Hepatic stellate cell (primary cell): ENCODE measurements around the gene ACBD5.
A peak's percentile ranks its signal among the peaks of the same experiment; 100 is the strongest.
"Not testable (repeated sequence)": the region's sequence is repeated elsewhere in the genome, so short reads cannot be mapped to it uniquely, and the experiment has no call there.

Source experiments
- DNase-seq: peaks from one replicate; pipeline ENCODE4 v3.0.0; 2011; ENCODE audit warnings: low spot score

The ACBD5 gene

GRCh38 chr10:27241010-27241651 lies 534 bp upstream of the ACBD5 start:
- no peak for DNase-seq

- not testable (repeated sequence) for DNase-seq
These were observed 3.1 kb downstream of the ACBD5 start for GRCh38 chr10:27237531-27237930.

- DNase-seq = not testable (repeated sequence)
These were observed 3.9 kb downstream of the ACBD5 start for GRCh38 chr10:27236589-27237128.

DNA sequence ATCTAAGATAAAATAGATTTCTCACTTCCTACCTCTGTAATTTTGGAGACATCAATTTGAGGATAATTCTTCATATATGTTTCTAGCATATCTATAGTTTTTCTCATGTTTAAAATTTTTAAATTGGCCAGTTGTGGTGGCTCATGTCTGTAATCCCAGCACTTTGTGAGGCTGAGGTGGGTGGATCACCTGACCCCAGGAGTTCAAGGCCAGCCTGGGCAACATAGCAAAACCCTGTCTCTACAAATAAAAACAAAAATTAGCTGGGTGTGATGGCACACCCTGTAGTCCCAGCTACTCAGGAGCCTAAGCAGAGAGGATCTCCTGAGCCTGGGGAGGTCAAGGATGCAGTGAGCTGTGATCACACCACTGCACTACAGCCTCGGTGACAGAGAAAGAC lies 4.9 kb downstream of the ACBD5 start:
- no peak for DNase-seq

GRCh38 chr10:27230022-27230421 lies 10.6 kb downstream of the ACBD5 start:
- DNase-seq = no peak

DNA sequence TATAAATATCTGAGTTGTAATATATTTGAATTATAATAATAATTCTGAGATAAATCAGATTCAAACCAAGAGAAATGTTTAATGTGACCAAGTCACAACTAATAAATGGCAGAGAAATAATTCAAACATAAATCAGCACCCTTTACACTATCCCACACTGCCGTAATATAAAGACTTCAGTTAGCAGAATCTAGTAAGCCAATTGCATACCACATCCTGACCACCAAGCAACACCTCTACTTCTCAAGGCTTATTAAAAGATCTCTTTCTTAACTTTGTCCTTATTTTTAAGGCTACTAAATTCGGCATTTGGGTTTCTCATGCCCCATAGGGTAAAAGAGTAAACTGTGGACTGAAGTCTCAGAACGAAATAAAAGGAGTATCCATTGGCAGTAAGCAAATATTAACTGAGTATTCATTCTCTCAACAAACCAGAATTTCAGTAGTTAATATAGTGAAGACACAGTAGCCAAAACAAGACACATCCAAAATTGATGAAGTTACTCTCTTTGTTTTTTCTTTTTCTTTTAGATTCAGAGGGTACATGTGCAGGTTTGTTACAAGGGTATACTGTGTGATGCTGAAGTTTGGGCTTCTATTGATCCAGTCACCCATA lies 14.8 kb downstream of the ACBD5 start:
- DNase-seq = no peak

- no peak for DNase-seq
These were observed 15.5 kb downstream of the ACBD5 start for GRCh38 chr10:27225011-27225590.

- peak; percentile 12 for DNase-seq
These were observed 16.6 kb downstream of the ACBD5 start for GRCh38 chr10:27223964-27224363.

- no peak for DNase-seq
These were observed 33.2 kb downstream of the ACBD5 start for GRCh38 chr10:27207350-27207749.

GRCh38 chr10:27203806-27204205 lies 36.8 kb downstream of the ACBD5 start:
- no peak for DNase-seq

GRCh38 chr10:27197980-27198620 lies 42.5 kb downstream of the ACBD5 start:
- DNase-seq = no peak

GRCh38 chr10:27192284-27192683 lies 48.3 kb downstream of the ACBD5 start:
- DNase-seq = peak; percentile 85

DNA sequence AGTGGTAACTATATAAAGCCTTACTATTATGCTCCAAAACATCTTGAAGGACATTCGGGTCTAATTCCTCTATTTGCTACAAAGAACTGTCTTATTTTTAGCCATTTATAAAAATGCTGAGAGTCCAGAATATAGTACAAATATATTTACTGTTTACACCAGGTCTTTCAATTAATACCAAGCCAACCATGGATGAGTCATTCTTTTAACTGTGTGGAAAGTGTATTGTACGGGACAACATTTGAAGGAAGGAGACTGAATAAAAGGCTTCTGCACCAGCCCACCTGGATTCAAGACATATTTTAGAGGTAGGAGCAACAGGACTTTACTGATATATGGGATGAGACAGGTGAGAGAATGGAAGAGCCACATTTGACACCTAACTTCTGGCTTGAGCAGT lies 50.1 kb downstream of the ACBD5 start:
- no peak for DNase-seq

- DNase-seq = no peak
These were observed 51.7 kb downstream of the ACBD5 start for GRCh38 chr10:27188897-27189296.

DNA sequence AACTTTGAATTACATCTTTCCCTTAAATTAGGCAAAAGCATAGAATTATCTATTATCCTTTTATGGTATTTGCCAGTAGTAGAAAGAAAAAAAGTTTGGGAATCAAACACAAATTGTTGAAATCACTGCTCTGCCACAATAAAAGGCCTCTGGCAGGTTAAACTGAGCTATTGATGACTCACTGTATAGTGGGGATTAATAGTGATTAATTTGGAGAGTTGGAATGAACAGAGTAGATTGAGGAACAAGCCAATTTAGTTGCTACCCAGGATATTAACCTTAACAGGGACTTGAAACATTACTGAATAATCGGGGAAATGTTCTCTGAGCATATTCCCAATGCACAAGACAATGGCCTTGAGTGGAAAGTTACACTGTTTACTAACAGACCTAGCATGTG lies 52.3 kb downstream of the ACBD5 start:
- no peak for DNase-seq

GRCh38 chr10:27169849-27170248 lies 70.7 kb downstream of the ACBD5 start:
- DNase-seq = no peak

DNA sequence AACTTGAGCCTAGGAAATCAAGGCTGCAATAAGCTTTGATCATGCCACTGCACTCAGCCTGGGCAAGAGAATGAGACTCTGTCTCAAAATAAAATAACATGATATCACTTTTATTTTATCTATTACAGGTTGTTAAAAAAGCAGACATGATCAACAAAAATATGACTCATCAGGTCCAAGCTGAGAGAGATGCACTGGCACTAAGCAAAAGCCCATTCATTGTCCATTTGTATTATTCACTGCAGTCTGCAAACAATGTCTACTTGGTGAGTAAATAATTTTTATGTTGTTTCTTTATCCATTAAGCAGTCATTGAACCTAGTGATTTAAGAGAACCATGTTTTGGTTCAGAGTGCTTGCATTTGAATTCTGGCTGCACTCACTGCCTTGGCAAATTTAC lies 82.2 kb downstream of the ACBD5 start:
- DNase-seq = no peak

DNA sequence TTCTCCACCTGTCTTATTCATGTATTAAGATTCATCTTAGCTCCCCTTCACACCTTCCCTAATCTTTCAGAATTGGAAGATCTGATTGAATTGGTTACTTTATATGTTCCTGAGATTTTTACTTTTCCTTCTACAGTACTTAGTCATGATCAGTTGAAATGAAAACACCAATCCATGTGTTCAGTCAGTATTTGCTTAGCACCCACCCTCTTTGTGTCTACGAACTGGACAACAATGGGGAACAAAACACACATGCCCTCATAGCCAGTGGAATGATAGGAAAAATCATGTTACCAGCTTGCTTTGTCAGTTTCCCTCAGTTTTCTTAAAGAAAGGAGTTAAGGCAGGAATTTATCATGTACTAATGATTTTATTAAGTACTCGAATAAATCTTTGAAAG lies 83.4 kb downstream of the ACBD5 start:
- no peak for DNase-seq

GRCh38 chr10:27156566-27156965 lies 84.0 kb downstream of the ACBD5 start:
- not testable (repeated sequence) for DNase-seq

- peak; percentile 93 for DNase-seq
These were observed 85.4 kb downstream of the ACBD5 start, which contains the start of gene MASTL for GRCh38 chr10:27155066-27155754. Gene MASTL, plus strand, starts transcription at chr10:27155352. Its CDS starts 75 bp downstream, at chr10:27155427.

DNA sequence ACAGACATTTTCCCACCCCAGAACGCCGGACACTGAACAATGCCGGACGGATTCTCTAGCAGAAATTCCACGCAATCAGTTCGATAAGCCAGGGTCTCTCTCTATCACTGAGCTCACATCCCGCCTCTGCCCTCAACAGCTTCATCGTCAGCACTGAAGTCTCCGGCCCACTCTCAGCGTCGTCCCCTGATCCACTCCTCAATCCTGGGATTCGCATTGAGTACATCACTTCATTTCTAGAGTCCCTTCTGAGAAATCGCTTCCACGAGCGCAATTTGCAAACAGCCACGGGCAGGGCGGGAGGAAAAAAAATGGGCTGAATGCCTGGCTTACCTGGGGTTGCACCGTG lies 86.8 kb downstream of the ACBD5 start:
- peak; percentile 27 for DNase-seq

- DNase-seq = no peak
These were observed 87.3 kb downstream of the ACBD5 start for GRCh38 chr10:27153329-27153728.
